Right lung (tissue), 5 donors: Measurements from ENCODE around the gene NFKBIZ. TPM values are rescaled to one million over a fixed set of nuclear protein-coding genes. Genes with fewer than 3 reads are reported as not detected.
A peak's percentile ranks its signal among the peaks of the same experiment; 100 is the strongest.
"Not testable (repeated sequence)": the region's sequence is repeated elsewhere in the genome, so short reads cannot be mapped to it uniquely, and the experiment has no call there.

Source experiments
- DNase-seq, 2 donors: peaks; one replicate each; pipeline ENCODE4 v3.0.0-alpha.2; 2013
- polyA plus RNA-seq, 5 donors: library from polyadenylated mRNA; unstranded; fragments of 120-200 nt; gene quantifications; one replicate each; pipeline versions ENCODE4 v1.2.1 to v1.2.3, GENCODE V29; 2013; ENCODE audit warnings: inconsistent platforms in 1 of 5, low replicate concordance in 1 of 5; ENCODE audit not compliant: insufficient read length in 5 of 5, insufficient read depth in 1 of 5

The NFKBIZ gene
- polyA plus RNA-seq, 5 donors, result 20.5 to 41.2 (median 39.1) TPM

GRCh38 chr3:101850246-101851051, 1.1 kb downstream of the NFKBIZ start:
- peak in 1 of 2 donors; percentile 55 for DNase-seq

- no peak for DNase-seq
Measured at GRCh38 chr3:101851072-101851770, 1.9 kb downstream of the NFKBIZ start.

- no peak for DNase-seq
Measured at GRCh38 chr3:101851850-101852714, 2.8 kb downstream of the NFKBIZ start.

GRCh38 chr3:101852983-101853840, 3.9 kb downstream of the NFKBIZ start:
- no peak for DNase-seq

GRCh38 chr3:101853982-101854381, 4.7 kb downstream of the NFKBIZ start:
- no peak for DNase-seq

GRCh38 chr3:101854608-101855304, 5.4 kb downstream of the NFKBIZ start:
- DNase-seq, result no peak

- no peak for DNase-seq
Measured at GRCh38 chr3:101857301-101857741, 8.0 kb downstream of the NFKBIZ start.

GRCh38 chr3:101858464-101859030, 9.2 kb downstream of the NFKBIZ start:
- DNase-seq, result no peak

- DNase-seq, result no peak
Measured at GRCh38 chr3:101859882-101860448, 10.7 kb downstream of the NFKBIZ start.

- no peak for DNase-seq
Measured at GRCh38 chr3:101861212-101861788, 12.0 kb downstream of the NFKBIZ start.

- DNase-seq, result no peak
Measured at GRCh38 chr3:101861789-101862415, 12.6 kb downstream of the NFKBIZ start.

GRCh38 chr3:101862416-101863165, 13.3 kb downstream of the NFKBIZ start:
- no peak for DNase-seq

GRCh38 chr3:101864926-101865325, 15.6 kb downstream of the NFKBIZ start:
- not testable (repeated sequence) for DNase-seq

GRCh38 chr3:101865751-101866509, 16.6 kb downstream of the NFKBIZ start:
- no peak for DNase-seq

GRCh38 chr3:101867511-101867910, 18.2 kb downstream of the NFKBIZ start:
- no peak for DNase-seq

- no peak for DNase-seq
Measured at GRCh38 chr3:101867996-101868395, 18.7 kb downstream of the NFKBIZ start.
